ENCODE measurements around the gene TMEM150C. TPM values are rescaled to one million over a fixed set of nuclear protein-coding genes. Genes with fewer than 3 reads are reported as not detected.
"Not testable (repeated sequence)": the region's sequence is repeated elsewhere in the genome, so short reads cannot be mapped to it uniquely, and the experiment has no call there.

TMEM150C gene
- polyA plus RNA-seq, 2 of the 4 experiments (the other 2 are of a cell fraction) = 1.5 to 2.1 TPM

- no peak for DNase-seq (ENCODE audit: low read depth in 1 of 2, low spot score in 1 of 2)
- no peak for FAIRE-seq
- no peak for ATAC-seq
- CTCF ChIA-PET = no interaction called here
- POLR2A ChIA-PET = no interaction called here
- Histone ChIP-seq H3K4me1 (no peaks in the 10 kb centered on the region), H3K9me3 (no peaks in the 10 kb centered on the region), H3K27ac (no peak overlapping the region), H3K4me2 (no peak overlapping the region), H3K4me3 (no peak overlapping the region)
- 83% methylated on average over 4 of the region's 4 CpGs for WGBS (ENCODE audit: missing lambda C conversion rate)
- no peak for TF ChIP-seq ZFP36 (IDR thresholded peaks at IDR 0.05; ENCODE audit: borderline replicate concordance, partially characterized antibody)
- TF ChIP-seq FOSL2 (IDR thresholded peaks at IDR 0.05) = no peak
- TF ChIP-seq FOSL2 (CRISPR knock-in tag; IDR thresholded peaks at IDR 0.05) = no peak
- TF ChIP-seq HES2 (IDR thresholded peaks at IDR 0.05) = no peak
- no peak for TF ChIP-seq EHF (CRISPR knock-in tag; IDR thresholded peaks at IDR 0.05)
- no peak for TF ChIP-seq JUN (IDR thresholded peaks at IDR 0.05)
- no peak for TF ChIP-seq NR3C1 (IDR thresholded peaks at IDR 0.05)
- TF ChIP-seq MAFK (IDR thresholded peaks at IDR 0.05; ENCODE audit: partially characterized antibody) = no peak
- TF ChIP-seq CTCF (IDR thresholded peaks at IDR 0.05) = no peak
- TF ChIP-seq HOXB13 (CRISPR knock-in tag; IDR thresholded peaks at IDR 0.05; ENCODE audit: low read depth) = no peak
- no peak for TF ChIP-seq KDM1A (IDR thresholded peaks at IDR 0.05; ENCODE audit: low read depth)
- TF ChIP-seq BHLHE40 (IDR thresholded peaks at IDR 0.05; ENCODE audit: low read depth, low read length) = no peak
- no peak for TF ChIP-seq FOXS1 (CRISPR knock-in tag; IDR thresholded peaks at IDR 0.05)
- no peak for TF ChIP-seq PHF8 (IDR thresholded peaks at IDR 0.05; ENCODE audit: borderline replicate concordance, low read depth)
These were observed 2.1 kb downstream of the TMEM150C start for GRCh38 chr4:82559735-82560120.

GRCh38 chr4:82559090-82559734 lies 2.6 kb downstream of the TMEM150C start:
- H3K4me2 ChIP-seq; H3K4me1 ChIP-seq; DNase-seq (ENCODE audit: low read depth in 1 of 2, low spot score in 1 of 2); CTCF ChIA-PET; ATAC-seq; H3K9me3 ChIP-seq; POLR2A ChIA-PET; FAIRE-seq; H3K4me3 ChIP-seq; H3K27ac ChIP-seq: not testable (repeated sequence)
- 84% methylated on average over 13 of the region's 13 CpGs for WGBS (ENCODE audit: missing lambda C conversion rate)

- H3K4me2 ChIP-seq = no peak overlapping the region
- POLR2A ChIA-PET = no interaction called here
- whole genome bisulfite sequencing (ENCODE audit: missing lambda C conversion rate) = 83% methylated on average over 3 of the region's 3 CpGs
- H3K9me3 ChIP-seq = no peaks in the 10 kb centered on the region
- ATAC-seq (peak; percentile 19 to 49; a peak in 1 of 6 replicates), FAIRE-seq (no peak), DNase-seq (ENCODE audit: low read depth in 1 of 2, low spot score in 1 of 2) (no peak)
- H3K4me3 ChIP-seq = no peak overlapping the region
- H3K27ac ChIP-seq = no peak overlapping the region
- TF ChIP-seq SMC3 (IDR thresholded peaks at IDR 0.05) (no peak), HES2 (IDR thresholded peaks at IDR 0.05) (no peak), MAZ (IDR thresholded peaks at IDR 0.05; ENCODE audit: borderline replicate concordance, low read depth, low read length) (no peak), FOSL2 (IDR thresholded peaks at IDR 0.05) (no peak), FOSL2 (CRISPR knock-in tag; IDR thresholded peaks at IDR 0.05) (no peak), RNF2 (IDR thresholded peaks at IDR 0.05; ENCODE audit: borderline replicate concordance, low read depth) (no peak), NPAS2 (CRISPR knock-in tag; IDR thresholded peaks at IDR 0.05; ENCODE audit: borderline replicate concordance) (no peak), ZSCAN20 (CRISPR knock-in tag; IDR thresholded peaks at IDR 0.05) (no peak), HMGXB4 (CRISPR knock-in tag; IDR thresholded peaks at IDR 0.05; ENCODE audit: borderline replicate concordance) (no peak), EHF (CRISPR knock-in tag; IDR thresholded peaks at IDR 0.05) (no peak), TP53 (CRISPR knock-in tag; IDR thresholded peaks at IDR 0.05) (no peak), FOXS1 (CRISPR knock-in tag; IDR thresholded peaks at IDR 0.05) (no peak)
- H3K4me1 ChIP-seq = no peaks in the 10 kb centered on the region
- CTCF ChIA-PET = interaction anchor here (1.0 to 2.2 kb wide), 3 partner anchors 14 to 184 kb away, joined by 4 to 8 read pairs (median 4); no protein-coding TSS in a partner anchor
These were observed 6.5 kb downstream of the TMEM150C start for GRCh38 chr4:82555276-82555675.

All from A549 (cell line).